ENCODE results near the gene DCLRE1B.
A peak's percentile ranks its signal among the peaks of the same experiment; 100 is the strongest.

Gene DCLRE1B

GRCh38 chr1:113872219-113872935 lies 32.7 kb upstream of the DCLRE1B start:
- TF ChIP-seq ZNF565 (CRISPR knock-in tag; conservative IDR thresholded peaks at IDR 0.05; ENCODE audit: low read depth) = no peak
- TF ChIP-seq SNAI2 (CRISPR knock-in tag; IDR thresholded peaks at IDR 0.05) = no peak
- no peak for TF ChIP-seq TCF4 (CRISPR knock-in tag; IDR thresholded peaks at IDR 0.05; ENCODE audit: borderline replicate concordance)
- no peak for TF ChIP-seq RARB (CRISPR knock-in tag; IDR thresholded peaks at IDR 0.05)
- no peak for TF ChIP-seq OSR1 (CRISPR knock-in tag; IDR thresholded peaks at IDR 0.05)
- no peak for TF ChIP-seq ZC3H10 (CRISPR knock-in tag; IDR thresholded peaks at IDR 0.05)
- TF ChIP-seq ZNF70 (CRISPR knock-in tag; IDR thresholded peaks at IDR 0.05) = no peak
- no peak for TF ChIP-seq POU6F1 (CRISPR knock-in tag; IDR thresholded peaks at IDR 0.05; ENCODE audit: borderline replicate concordance, low read depth)
- TF ChIP-seq ZFP3 (CRISPR knock-in tag; IDR thresholded peaks at IDR 0.05) = no peak
- no peak for TF ChIP-seq CREB5 (CRISPR knock-in tag; IDR thresholded peaks at IDR 0.05; ENCODE audit: low read depth)
- TF ChIP-seq ESRRG (CRISPR knock-in tag; IDR thresholded peaks at IDR 0.05) = no peak
- no peak for ATAC-seq

GRCh38 chr1:113874012-113874879 lies 30.9 kb upstream of the DCLRE1B start:
- peak; percentile 51; the same call in 2 of the 3 replicates for ATAC-seq
- TF ChIP-seq ZFP30 (CRISPR knock-in tag; IDR thresholded peaks at IDR 0.05) (no peak), PATZ1 (CRISPR knock-in tag; IDR thresholded peaks at IDR 0.05; ENCODE audit: borderline replicate concordance) (no peak), ZNF8 (CRISPR knock-in tag; IDR thresholded peaks at IDR 0.05) (no peak), CREB5 (CRISPR knock-in tag; IDR thresholded peaks at IDR 0.05; ENCODE audit: low read depth) (no peak), ZNF70 (CRISPR knock-in tag; IDR thresholded peaks at IDR 0.05) (no peak), BACH2 (CRISPR knock-in tag; IDR thresholded peaks at IDR 0.05; ENCODE audit: borderline replicate concordance) (no peak), TOX (CRISPR knock-in tag; IDR thresholded peaks at IDR 0.05; ENCODE audit: borderline replicate concordance) (no peak), POU6F1 (CRISPR knock-in tag; IDR thresholded peaks at IDR 0.05; ENCODE audit: borderline replicate concordance, low read depth) (no peak), GLIS3 (CRISPR knock-in tag; IDR thresholded peaks at IDR 0.05) (no peak), ZC3H10 (CRISPR knock-in tag; IDR thresholded peaks at IDR 0.05) (no peak), RARB (CRISPR knock-in tag; IDR thresholded peaks at IDR 0.05) (no peak), TCF4 (CRISPR knock-in tag; IDR thresholded peaks at IDR 0.05; ENCODE audit: borderline replicate concordance) (no peak)

- ATAC-seq = no peak
- TF ChIP-seq CREB5 (CRISPR knock-in tag; IDR thresholded peaks at IDR 0.05; ENCODE audit: low read depth) (no peak), PATZ1 (CRISPR knock-in tag; IDR thresholded peaks at IDR 0.05; ENCODE audit: borderline replicate concordance) (no peak), ZNF565 (CRISPR knock-in tag; conservative IDR thresholded peaks at IDR 0.05; ENCODE audit: low read depth) (no peak), BACH2 (CRISPR knock-in tag; IDR thresholded peaks at IDR 0.05; ENCODE audit: borderline replicate concordance) (no peak), SNAI2 (CRISPR knock-in tag; IDR thresholded peaks at IDR 0.05) (no peak), CSDC2 (CRISPR knock-in tag; IDR thresholded peaks at IDR 0.05) (no peak), ARNTL (CRISPR knock-in tag; IDR thresholded peaks at IDR 0.05; ENCODE audit: borderline replicate concordance, low read depth) (no peak), ZC3H10 (CRISPR knock-in tag; IDR thresholded peaks at IDR 0.05) (no peak)
Observed at GRCh38 chr1:113875714-113876113, 29.4 kb upstream of the DCLRE1B start.

All from SK-N-SH treated with all-trans-retinoic acid at 6 μM for 48 hours (cell line).